Measurements from ENCODE around the gene C3orf85. TPM values are rescaled to one million over a fixed set of nuclear protein-coding genes. Genes with fewer than 3 reads are reported as not detected.

Gene C3orf85
- total and polyA plus RNA-seq, 8 donors = 0.48 TPM; not detected in 7

DNA sequence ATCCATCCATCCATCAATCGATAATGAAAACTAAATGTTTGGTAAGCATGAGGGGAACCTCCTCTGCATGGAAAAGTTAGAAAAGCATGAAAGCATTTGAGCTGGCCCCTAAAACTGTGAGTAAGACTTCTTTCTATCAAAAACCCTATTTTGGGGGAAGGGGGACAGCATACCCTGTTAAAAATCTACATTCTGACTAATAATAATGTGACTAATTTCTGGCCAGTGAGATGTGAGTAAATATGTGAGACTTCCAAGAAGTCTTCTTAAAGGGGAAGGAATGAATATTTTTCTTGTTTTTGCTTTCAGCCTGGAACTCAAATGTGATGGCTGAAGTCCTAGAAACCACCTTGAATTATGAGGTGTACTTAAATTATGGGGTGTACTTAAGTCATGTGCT, 54.9 kb downstream of the C3orf85 start:
- intact Hi-C loops (cut with DNase I) = no loop called here
- Histone ChIP-seq H3K4me1 (no peaks in the 10 kb centered on the region), H3K27ac (no peak overlapping the region), H3K4me3 (no peak overlapping the region), H3K9me3 (no peaks in the 10 kb centered on the region), H3K36me3 (no peaks in the 10 kb centered on the region), H3K27me3 (no peaks in the 10 kb centered on the region)
- ATAC-seq (no peak), DNase-seq (no peak)
- TF ChIP-seq, protein P1, sequence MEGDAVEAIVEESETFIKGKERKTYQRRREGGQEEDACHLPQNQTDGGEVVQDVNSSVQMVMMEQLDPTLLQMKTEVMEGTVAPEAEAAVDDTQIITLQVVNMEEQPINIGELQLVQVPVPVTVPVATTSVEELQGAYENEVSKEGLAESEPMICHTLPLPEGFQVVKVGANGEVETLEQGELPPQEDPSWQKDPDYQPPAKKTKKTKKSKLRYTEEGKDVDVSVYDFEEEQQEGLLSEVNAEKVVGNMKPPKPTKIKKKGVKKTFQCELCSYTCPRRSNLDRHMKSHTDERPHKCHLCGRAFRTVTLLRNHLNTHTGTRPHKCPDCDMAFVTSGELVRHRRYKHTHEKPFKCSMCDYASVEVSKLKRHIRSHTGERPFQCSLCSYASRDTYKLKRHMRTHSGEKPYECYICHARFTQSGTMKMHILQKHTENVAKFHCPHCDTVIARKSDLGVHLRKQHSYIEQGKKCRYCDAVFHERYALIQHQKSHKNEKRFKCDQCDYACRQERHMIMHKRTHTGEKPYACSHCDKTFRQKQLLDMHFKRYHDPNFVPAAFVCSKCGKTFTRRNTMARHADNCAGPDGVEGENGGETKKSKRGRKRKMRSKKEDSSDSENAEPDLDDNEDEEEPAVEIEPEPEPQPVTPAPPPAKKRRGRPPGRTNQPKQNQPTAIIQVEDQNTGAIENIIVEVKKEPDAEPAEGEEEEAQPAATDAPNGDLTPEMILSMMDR (IDR thresholded peaks at IDR 0.05) = no peak

DNA sequence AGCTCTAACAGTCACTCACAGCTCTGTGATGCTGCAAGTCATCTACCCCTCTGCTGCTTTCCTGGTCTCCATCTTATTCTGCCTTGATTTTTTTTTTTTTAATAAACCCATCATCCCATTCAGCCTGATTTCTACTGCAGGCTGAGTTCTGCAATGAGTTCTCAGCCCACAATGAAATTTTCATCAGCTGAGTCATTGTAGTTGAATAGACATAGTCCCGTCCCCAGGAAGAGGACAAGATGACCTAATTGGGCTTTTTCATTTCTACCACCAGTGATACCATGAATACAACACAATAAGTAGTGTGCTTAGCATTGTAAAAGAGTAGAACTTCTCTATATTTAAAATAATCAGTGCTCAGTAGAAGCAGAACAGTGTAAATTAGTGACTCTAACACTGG, 59.3 kb downstream of the C3orf85 start:
- H3K27ac ChIP-seq = no peak overlapping the region
- no peak overlapping the region for H3K4me3 ChIP-seq
- no peaks in the 10 kb centered on the region for H3K27me3 ChIP-seq
- DNase-seq (no peak), ATAC-seq (no peak)
- no peaks in the 10 kb centered on the region for H3K36me3 ChIP-seq
- TF ChIP-seq, protein P1 (IDR thresholded peaks at IDR 0.05) = no peak
- no peaks in the 10 kb centered on the region for H3K4me1 ChIP-seq
- intact Hi-C loops (cut with DNase I) = no loop called here
- H3K9me3 ChIP-seq = peaks cover 0 to 2% of the 10 kb centered on the region in 2 donors

Other genes starting within 250 kb of the C3orf85 start
- not detected for gene GUCA1C, start 182.8 kb upstream of the C3orf85 start, total RNA-seq
- gene GUCA1C, start 182.8 kb upstream of the C3orf85 start, polyA plus RNA-seq (ENCODE audit: insufficient read length in 6 of 6) = not detected
- not detected for gene MORC1, start 18.6 kb upstream of the C3orf85 start, total RNA-seq
- not detected for gene MORC1, start 18.6 kb upstream of the C3orf85 start, polyA plus RNA-seq (ENCODE audit: insufficient read length in 6 of 6)
- gene DPPA2, start 179.8 kb downstream of the C3orf85 start, total RNA-seq = not detected
- gene DPPA2, start 179.8 kb downstream of the C3orf85 start, polyA plus RNA-seq (ENCODE audit: insufficient read length in 6 of 6) = under 1 TPM in 1 of 6 donors, not detected in 5; 0.15 TPM
- under 1 TPM in 1 of 2 donors, not detected in 1; 0.16 TPM for gene DPPA4, start 200.8 kb downstream of the C3orf85 start, total RNA-seq
- 1 to 10 TPM; 2.1 to 4.5 (median 3.6) TPM for gene DPPA4, start 200.8 kb downstream of the C3orf85 start, polyA plus RNA-seq (ENCODE audit: insufficient read length in 6 of 6)

Data from left lung (tissue), 10 donors.